HUES64 (cell line): Measurements from ENCODE around the gene OR6B2.

ENCODE experiments used
- H3K27ac ChIP-seq: 2 replicates; pipeline ENCODE4 v1.7.0; 2013; ENCODE audit warnings: low read depth, low read length, inconsistent platforms
- H3K27me3 ChIP-seq: 2 replicates; pipeline ENCODE4 v1.6.1; 2013; ENCODE audit warnings: mild to moderate bottlenecking, low read length; ENCODE audit not compliant: insufficient read depth
- H3K36me3 ChIP-seq: 2 replicates; pipeline ENCODE4 v1.6.1; 2013; ENCODE audit warnings: mild to moderate bottlenecking, low read length; ENCODE audit not compliant: insufficient read depth
- H3K4me1 ChIP-seq: 2 replicates; pipeline ENCODE4 v1.6.1; 2013; ENCODE audit warnings: mild to moderate bottlenecking, low read length, moderate library complexity; ENCODE audit not compliant: insufficient read depth
- H3K4me3 ChIP-seq: 2 replicates; pipeline ENCODE4 v1.5.1; 2013; ENCODE audit warnings: mild to moderate bottlenecking, low read length, moderate library complexity
- H3K9ac ChIP-seq: 2 replicates; pipeline ENCODE4 v1.6.1; 2013; ENCODE audit warnings: mild to moderate bottlenecking, low read depth, low read length
- H3K9me3 ChIP-seq: 2 replicates; pipeline ENCODE4 v1.6.1; 2013; ENCODE audit warnings: low read depth, low read length; ENCODE audit not compliant: insufficient read depth
- WGBS: fragments of 150-250, 120-280 bp; methylation state at CpG from one replicate; pipeline ENCODE4 v1.1.7; 2013; ENCODE audit warnings: missing lambda C conversion rate; 5-methylcytosine and 5-hydroxymethylcytosine counted together

The OR6B2 gene

GRCh38 chr2:239997686-239998409, 32.4 kb downstream of the OR6B2 start:
- H3K4me1 ChIP-seq = no peaks in the 10 kb centered on the region
- H3K27me3 ChIP-seq = no peaks in the 10 kb centered on the region
- no peaks in the 10 kb centered on the region for H3K9me3 ChIP-seq
- H3K4me3 ChIP-seq = no peak overlapping the region
- peaks cover 41% of the 10 kb centered on the region for H3K36me3 ChIP-seq
- no peak overlapping the region for H3K9ac ChIP-seq
- WGBS = 85% methylated on average over 9 of the region's 9 CpGs
- H3K27ac ChIP-seq = no peak overlapping the region

- H3K27ac ChIP-seq = no peak overlapping the region
- H3K27me3 ChIP-seq = no peaks in the 10 kb centered on the region
- H3K9ac ChIP-seq = no peak overlapping the region
- 92% methylated on average over 6 of the region's 6 CpGs for WGBS
- H3K36me3 ChIP-seq = peaks cover 28% of the 10 kb centered on the region
- no peak overlapping the region for H3K4me3 ChIP-seq
- no peaks in the 10 kb centered on the region for H3K9me3 ChIP-seq
- no peaks in the 10 kb centered on the region for H3K4me1 ChIP-seq
Observed at GRCh38 chr2:239994086-239994485, 36.1 kb downstream of the OR6B2 start.

GRCh38 chr2:239993291-239993690, 36.9 kb downstream of the OR6B2 start:
- 91% methylated on average over 2 of the region's 2 CpGs for WGBS
- Histone ChIP-seq H3K9me3 (no peaks in the 10 kb centered on the region), H3K4me3 (no peak overlapping the region), H3K9ac (no peak overlapping the region), H3K27ac (no peak overlapping the region), H3K36me3 (peaks cover 28% of the 10 kb centered on the region), H3K27me3 (no peaks in the 10 kb centered on the region), H3K4me1 (no peaks in the 10 kb centered on the region)

GRCh38 chr2:239991689-239992314, 38.4 kb downstream of the OR6B2 start:
- Histone ChIP-seq H3K4me3 (no peak overlapping the region), H3K27me3 (no peaks in the 10 kb centered on the region), H3K36me3 (peaks cover 43% of the 10 kb centered on the region)

GRCh38 chr2:239990966-239991365, 39.3 kb downstream of the OR6B2 start:
- no peak overlapping the region for H3K27ac ChIP-seq
- H3K9me3 ChIP-seq = peaks cover 6% of the 10 kb centered on the region; the same call in 1 of the 2 replicates
- no peaks in the 10 kb centered on the region for H3K4me1 ChIP-seq
- 97% methylated on average over 14 of the region's 14 CpGs for WGBS
- peaks cover 51% of the 10 kb centered on the region for H3K36me3 ChIP-seq
- H3K27me3 ChIP-seq = no peaks in the 10 kb centered on the region
- no peak overlapping the region for H3K9ac ChIP-seq
- no peak overlapping the region for H3K4me3 ChIP-seq

More at GRCh38 chr2:239991689-239992314, 38.4 kb downstream of the OR6B2 start:
- 27% methylated on average over 3 of the region's 3 CpGs for WGBS
- Histone ChIP-seq H3K9ac (no peak overlapping the region), H3K9me3 (no peaks in the 10 kb centered on the region; the same call in 1 of the 2 replicates), H3K4me1 (no peaks in the 10 kb centered on the region), H3K27ac (no peak overlapping the region)

- Histone ChIP-seq H3K27me3 (no peaks in the 10 kb centered on the region), H3K4me1 (no peaks in the 10 kb centered on the region), H3K4me3 (no peak overlapping the region), H3K27ac (no peak overlapping the region), H3K36me3 (peaks cover 71% of the 10 kb centered on the region), H3K9me3 (peaks cover 11% of the 10 kb centered on the region; the same call in 1 of the 2 replicates), H3K9ac (no peak overlapping the region)
- WGBS = 97% methylated on average over 4 of the region's 5 CpGs
Observed at GRCh38 chr2:239985356-239985755, 44.9 kb downstream of the OR6B2 start.

GRCh38 chr2:239984421-239985194, 45.6 kb downstream of the OR6B2 start:
- no peak overlapping the region for H3K9ac ChIP-seq
- peaks cover 64% of the 10 kb centered on the region for H3K36me3 ChIP-seq
- H3K4me3 ChIP-seq = no peak overlapping the region
- no peaks in the 10 kb centered on the region for H3K27me3 ChIP-seq
- WGBS = 96% methylated on average over 16 of the region's 16 CpGs
- H3K9me3 ChIP-seq = peaks cover 11% of the 10 kb centered on the region; the same call in 1 of the 2 replicates
- H3K27ac ChIP-seq = no peak overlapping the region
- H3K4me1 ChIP-seq = no peaks in the 10 kb centered on the region

GRCh38 chr2:239983004-239983778, 47.0 kb downstream of the OR6B2 start:
- no peak overlapping the region for H3K27ac ChIP-seq
- no peaks in the 10 kb centered on the region for H3K4me1 ChIP-seq
- no peaks in the 10 kb centered on the region for H3K27me3 ChIP-seq
- WGBS = 70% methylated on average over 9 of the region's 9 CpGs
- H3K9ac ChIP-seq = no peak overlapping the region
- H3K9me3 ChIP-seq = peaks cover 11% of the 10 kb centered on the region; the same call in 1 of the 2 replicates
- no peak overlapping the region for H3K4me3 ChIP-seq
- peaks cover 52% of the 10 kb centered on the region for H3K36me3 ChIP-seq
